Subcutaneous adipose tissue (tissue), 4 donors: ENCODE measurements around the gene AUTS2. TPM values are rescaled to one million over a fixed set of nuclear protein-coding genes. Genes with fewer than 3 reads are reported as not detected.

ENCODE experiments used
- total RNA-seq, 4 donors: library from RNA; depleted of rRNA; stranded (reverse); fragments of >200 nt; gene quantifications; one replicate each; pipeline ENCODE4 v1.1.0, GENCODE V29; 2016
- TF ChIP-seq, protein P1 (sequence below): fragments of 450-650 bp; IDR thresholded peaks from one replicate; pipeline ENCODE4 v1.5.1; 2016; ENCODE audit warnings: low read depth, mild to moderate bottlenecking, control low read depth, antibody characterized with exemption, moderate library complexity

Gene AUTS2
- total RNA-seq, 4 donors from 2014 or later, result 22.4 to 46.9 (median 27.4) TPM

DNA sequence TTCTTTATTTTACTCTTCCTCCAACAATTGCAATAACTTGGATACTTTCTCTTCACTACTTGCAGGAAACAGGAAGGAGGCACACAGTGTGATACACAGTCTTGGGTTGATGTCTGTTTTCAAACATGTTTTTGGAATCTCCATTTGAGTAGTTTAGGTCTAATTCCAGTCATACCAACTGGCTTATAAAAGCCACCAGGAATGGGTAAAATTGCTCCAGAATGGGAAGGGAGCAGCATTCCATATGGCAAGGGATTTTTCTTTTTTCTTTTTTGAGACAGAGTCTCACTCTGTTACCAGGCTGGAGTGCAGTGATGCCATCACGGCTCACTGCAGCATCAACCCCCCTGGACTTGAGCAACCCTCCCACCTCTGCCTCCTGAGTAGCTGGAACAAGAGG lies 988.5 kb downstream of the AUTS2 start:
- TF ChIP-seq, protein P1, sequence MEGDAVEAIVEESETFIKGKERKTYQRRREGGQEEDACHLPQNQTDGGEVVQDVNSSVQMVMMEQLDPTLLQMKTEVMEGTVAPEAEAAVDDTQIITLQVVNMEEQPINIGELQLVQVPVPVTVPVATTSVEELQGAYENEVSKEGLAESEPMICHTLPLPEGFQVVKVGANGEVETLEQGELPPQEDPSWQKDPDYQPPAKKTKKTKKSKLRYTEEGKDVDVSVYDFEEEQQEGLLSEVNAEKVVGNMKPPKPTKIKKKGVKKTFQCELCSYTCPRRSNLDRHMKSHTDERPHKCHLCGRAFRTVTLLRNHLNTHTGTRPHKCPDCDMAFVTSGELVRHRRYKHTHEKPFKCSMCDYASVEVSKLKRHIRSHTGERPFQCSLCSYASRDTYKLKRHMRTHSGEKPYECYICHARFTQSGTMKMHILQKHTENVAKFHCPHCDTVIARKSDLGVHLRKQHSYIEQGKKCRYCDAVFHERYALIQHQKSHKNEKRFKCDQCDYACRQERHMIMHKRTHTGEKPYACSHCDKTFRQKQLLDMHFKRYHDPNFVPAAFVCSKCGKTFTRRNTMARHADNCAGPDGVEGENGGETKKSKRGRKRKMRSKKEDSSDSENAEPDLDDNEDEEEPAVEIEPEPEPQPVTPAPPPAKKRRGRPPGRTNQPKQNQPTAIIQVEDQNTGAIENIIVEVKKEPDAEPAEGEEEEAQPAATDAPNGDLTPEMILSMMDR, result no peak

DNA sequence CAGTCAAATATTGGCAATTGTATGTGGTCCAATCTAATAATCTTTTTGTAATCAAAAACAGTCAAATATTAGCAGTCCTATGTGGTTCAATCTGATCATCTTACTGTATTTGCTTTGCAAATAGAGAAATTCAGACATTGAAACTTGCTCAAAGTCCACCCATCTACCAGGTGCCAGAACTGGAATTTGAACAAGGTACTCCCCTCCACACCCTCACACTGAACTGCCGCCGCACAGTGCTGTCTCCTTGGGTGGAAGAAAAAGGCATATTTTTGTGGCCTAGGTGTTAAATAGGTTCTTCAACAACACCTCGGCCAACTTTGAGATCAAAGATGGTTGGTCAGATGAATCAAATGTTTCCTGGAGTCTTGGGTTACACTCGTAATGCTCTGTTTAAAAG lies 989.5 kb downstream of the AUTS2 start:
- TF ChIP-seq, protein P1, result no peak

GRCh38 chr7:70588191-70588921 lies 990.1 kb downstream of the AUTS2 start:
- TF ChIP-seq, protein P1, result no peak

DNA sequence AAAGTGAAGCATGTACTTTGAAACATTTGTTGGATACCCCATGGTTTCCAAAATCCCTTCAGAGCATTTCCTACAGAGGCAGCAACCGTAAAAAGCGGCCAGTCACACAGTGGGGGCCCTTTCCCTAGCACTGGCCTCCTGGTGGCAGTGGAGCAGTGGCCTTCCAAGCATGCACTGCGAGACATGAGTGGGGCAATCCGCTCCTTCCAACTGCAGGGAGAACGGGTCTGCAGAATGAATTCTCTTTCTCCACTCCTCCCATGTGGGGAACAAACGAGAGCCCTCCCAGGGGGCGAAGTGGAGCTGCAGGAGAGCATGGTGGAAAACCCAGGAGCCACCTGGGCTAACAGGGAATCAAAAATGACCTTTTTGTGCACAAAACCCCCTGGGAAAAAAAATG lies 990.7 kb downstream of the AUTS2 start:
- TF ChIP-seq, protein P1, result no peak

GRCh38 chr7:70589590-70589989 lies 991.3 kb downstream of the AUTS2 start:
- TF ChIP-seq, protein P1, result no peak

DNA sequence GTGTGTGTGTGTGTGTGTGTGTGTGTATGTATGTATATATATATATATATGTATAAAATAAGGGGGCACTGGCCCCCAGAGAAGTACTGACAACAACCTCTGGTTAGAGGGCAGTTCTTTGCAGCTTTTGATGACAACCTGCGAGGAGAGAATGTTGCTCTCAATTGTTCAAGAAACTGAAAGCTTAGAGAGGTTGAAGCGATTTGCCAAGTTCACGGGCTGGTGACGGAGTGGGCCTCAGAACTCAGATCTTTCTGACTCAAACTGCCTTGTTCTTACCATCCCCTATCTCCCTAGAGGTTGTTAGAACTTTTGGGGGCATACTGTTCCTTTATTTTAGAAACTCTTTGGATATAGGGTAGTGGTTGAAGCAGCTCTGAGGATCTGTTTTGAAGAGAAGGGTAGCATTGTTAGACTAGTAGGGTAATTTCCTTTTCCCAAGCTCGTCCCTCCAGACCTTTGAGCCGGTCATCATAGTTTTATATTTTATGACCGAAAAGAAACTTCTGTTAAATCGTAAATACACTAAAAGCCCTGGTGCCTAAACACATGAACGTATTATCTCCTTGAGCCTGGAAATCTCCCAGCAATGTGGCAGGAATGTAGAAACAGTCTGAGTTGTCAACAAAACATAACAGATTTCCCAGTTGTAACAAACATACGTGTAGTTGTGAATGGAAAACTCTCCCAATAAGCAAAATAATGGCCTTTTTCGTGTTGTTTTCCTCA lies 992.0 kb downstream of the AUTS2 start:
- TF ChIP-seq, protein P1, result no peak

DNA sequence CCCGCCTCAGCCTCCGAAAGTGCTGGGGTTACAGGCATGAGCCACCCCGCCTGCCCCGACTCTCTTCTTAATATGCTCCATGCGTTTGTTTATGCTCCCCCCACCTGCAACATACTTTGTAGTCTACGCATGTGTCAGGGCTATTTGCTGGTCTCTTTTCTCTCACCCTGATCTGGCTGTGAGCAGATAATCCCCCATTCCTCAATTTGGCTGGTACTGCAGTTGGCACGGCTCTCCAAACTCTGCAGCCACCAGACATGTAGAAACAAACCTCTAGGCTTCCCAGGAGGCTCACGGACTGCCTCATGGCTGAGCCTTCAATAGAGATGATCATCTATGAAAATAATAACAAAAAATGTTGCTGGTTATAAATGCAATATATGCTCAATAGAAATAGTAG lies 993.4 kb downstream of the AUTS2 start:
- TF ChIP-seq, protein P1, result no peak
